ENCODE results near the gene CAMKV.

CAMKV gene

GRCh38 chr3:49902511-49903345 is 33.0 kb upstream of the CAMKV start:
- Mint-ChIP-seq H3K36me3 (no peaks in the 10 kb centered on the region), H3K4me3 (no peak overlapping the region), H3K27me3 (no peaks in the 10 kb centered on the region), H3K27ac (no peak overlapping the region), H3K4me1 (peaks cover 18% of the 10 kb centered on the region), H3K9me3 (no peaks in the 10 kb centered on the region)
- DNase-seq (ENCODE audit: low spot score in 2 of 2), result no peak
- no peak for ATAC-seq (ENCODE audit: low read depth)

GRCh38 chr3:49901366-49902339 is 31.9 kb upstream of the CAMKV start:
- Mint-ChIP-seq H3K27ac (no peak overlapping the region), H3K36me3 (no peaks in the 10 kb centered on the region), H3K4me1 (peaks cover 13% of the 10 kb centered on the region), H3K4me3 (no peak overlapping the region), H3K27me3 (no peaks in the 10 kb centered on the region), H3K9me3 (no peaks in the 10 kb centered on the region)
- ATAC-seq (ENCODE audit: low read depth), result no peak
- no peak for DNase-seq (ENCODE audit: low spot score in 2 of 2)

GRCh38 chr3:49900491-49901153 is 30.9 kb upstream of the CAMKV start:
- DNase-seq (ENCODE audit: low spot score in 2 of 2) (no peak), ATAC-seq (ENCODE audit: low read depth) (no peak)
- no peak overlapping the region for H3K27ac Mint-ChIP-seq
- H3K36me3 Mint-ChIP-seq, result no peaks in the 10 kb centered on the region
- H3K27me3 Mint-ChIP-seq, result no peaks in the 10 kb centered on the region
- no peaks in the 10 kb centered on the region for H3K9me3 Mint-ChIP-seq
- H3K4me1 Mint-ChIP-seq, result peaks cover 7% of the 10 kb centered on the region
- H3K4me3 Mint-ChIP-seq, result no peak overlapping the region

DNA sequence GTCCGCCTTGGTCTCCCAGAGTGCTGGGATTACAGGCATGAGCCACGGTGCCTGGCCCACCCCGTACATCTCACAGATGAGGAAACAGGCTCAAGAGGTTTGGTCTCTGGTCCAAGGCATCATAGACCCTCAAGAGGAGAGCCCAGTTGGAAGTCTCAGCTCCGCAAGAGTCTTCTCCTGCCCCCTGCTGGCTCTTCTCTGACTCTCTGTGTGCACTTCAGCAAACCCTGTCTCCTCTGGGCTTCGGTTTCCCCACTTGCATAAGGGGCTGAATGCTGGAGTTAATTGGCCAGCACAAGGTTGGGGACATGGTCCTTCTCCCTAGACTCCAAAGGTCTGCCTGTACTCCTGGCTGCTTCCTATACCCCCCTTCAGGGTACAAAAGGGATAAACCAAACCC is 30.1 kb upstream of the CAMKV start:
- ATAC-seq (ENCODE audit: low read depth), result no peak
- Mint-ChIP-seq H3K4me3 (no peak overlapping the region), H3K27ac (no peak overlapping the region), H3K27me3 (no peaks in the 10 kb centered on the region), H3K4me1 (peaks cover 4% of the 10 kb centered on the region), H3K9me3 (no peaks in the 10 kb centered on the region), H3K36me3 (no peaks in the 10 kb centered on the region)
- DNase-seq (ENCODE audit: low spot score in 2 of 2), result no peak

DNA sequence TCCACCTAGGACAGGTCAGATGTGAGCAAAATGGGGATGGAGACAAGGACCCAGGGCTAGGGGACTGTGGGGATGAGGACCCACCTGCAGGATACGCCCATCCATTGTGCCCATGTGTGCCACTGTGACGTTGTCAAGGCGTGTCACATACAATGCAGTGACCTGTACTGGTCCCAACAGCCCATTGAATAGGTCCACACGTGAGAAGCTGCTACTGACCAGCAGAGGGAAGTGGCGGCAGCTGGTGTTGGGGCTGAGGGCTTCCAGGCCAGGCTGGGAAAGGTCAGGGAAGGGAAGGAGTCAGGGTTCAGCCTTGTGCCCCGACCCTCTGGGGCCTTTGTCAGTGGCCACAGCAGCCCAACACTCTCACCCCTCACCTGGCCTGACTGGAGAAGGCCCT is 29.3 kb upstream of the CAMKV start:
- Mint-ChIP-seq H3K27me3 (no peaks in the 10 kb centered on the region), H3K36me3 (no peaks in the 10 kb centered on the region), H3K4me3 (no peak overlapping the region), H3K9me3 (no peaks in the 10 kb centered on the region), H3K27ac (no peak overlapping the region), H3K4me1 (peaks cover 2% of the 10 kb centered on the region)
- ATAC-seq (ENCODE audit: low read depth) (no peak), DNase-seq (ENCODE audit: low spot score in 2 of 2) (no peak)

DNA sequence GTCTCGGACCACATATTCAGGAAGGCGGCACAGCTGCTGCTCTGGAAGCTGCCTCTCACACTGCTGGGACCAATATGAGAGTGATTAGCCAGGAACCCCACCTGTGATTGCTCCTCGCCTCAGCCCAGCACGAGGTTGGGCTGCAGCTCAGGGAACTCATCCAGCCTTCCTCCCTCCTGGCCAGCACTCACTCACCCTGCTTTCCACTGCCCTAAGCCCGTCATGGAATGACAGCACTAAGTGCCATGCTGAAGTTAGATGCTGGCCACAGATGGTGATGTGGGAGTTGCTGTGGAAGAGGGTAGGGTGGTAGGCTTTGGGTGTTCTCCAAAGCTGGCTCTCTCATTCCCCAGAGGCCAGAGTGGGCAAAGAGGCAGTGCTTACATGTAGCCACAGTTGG is 26.6 kb upstream of the CAMKV start:
- H3K9me3 Mint-ChIP-seq, result no peaks in the 10 kb centered on the region
- no peak overlapping the region for H3K27ac Mint-ChIP-seq
- H3K4me1 Mint-ChIP-seq, result no peaks in the 10 kb centered on the region
- H3K27me3 Mint-ChIP-seq, result no peaks in the 10 kb centered on the region
- no peak for ATAC-seq (ENCODE audit: low read depth)
- DNase-seq (ENCODE audit: low spot score in 2 of 2), result no peak
- H3K36me3 Mint-ChIP-seq, result no peaks in the 10 kb centered on the region
- no peak overlapping the region for H3K4me3 Mint-ChIP-seq

DNA sequence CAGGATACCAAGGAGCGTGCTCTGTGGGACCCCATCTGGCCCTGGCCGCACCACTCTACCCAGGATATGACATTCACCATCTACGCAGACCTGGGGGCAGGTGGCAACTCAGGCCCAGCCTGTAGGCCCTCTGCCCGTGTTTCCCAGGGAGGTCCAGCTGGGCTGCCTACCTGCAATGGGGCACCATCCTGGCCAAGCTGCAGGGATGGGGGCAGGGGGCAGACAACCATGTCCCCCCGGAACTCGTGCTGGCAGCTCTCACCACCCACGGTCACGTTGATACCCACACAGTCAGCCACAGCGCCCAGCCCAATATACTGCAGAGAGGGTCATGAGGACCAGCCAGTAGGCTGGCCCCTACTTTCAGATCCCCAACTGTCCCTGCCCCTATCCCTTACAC is 26.1 kb upstream of the CAMKV start:
- H3K9me3 Mint-ChIP-seq, result no peaks in the 10 kb centered on the region
- H3K27me3 Mint-ChIP-seq, result no peaks in the 10 kb centered on the region
- DNase-seq (ENCODE audit: low spot score in 2 of 2) (no peak), ATAC-seq (ENCODE audit: low read depth) (no peak)
- H3K36me3 Mint-ChIP-seq, result no peaks in the 10 kb centered on the region
- no peak overlapping the region for H3K27ac Mint-ChIP-seq
- H3K4me1 Mint-ChIP-seq, result no peaks in the 10 kb centered on the region
- H3K4me3 Mint-ChIP-seq, result no peak overlapping the region

- no peaks in the 10 kb centered on the region for H3K27me3 Mint-ChIP-seq
- no peaks in the 10 kb centered on the region for H3K9me3 Mint-ChIP-seq
- no peak for ATAC-seq (ENCODE audit: low read depth)
- no peaks in the 10 kb centered on the region for H3K36me3 Mint-ChIP-seq
- DNase-seq (ENCODE audit: low spot score in 2 of 2), result no peak
- no peak overlapping the region for H3K27ac Mint-ChIP-seq
- H3K4me3 Mint-ChIP-seq, result no peak overlapping the region
- no peaks in the 10 kb centered on the region for H3K4me1 Mint-ChIP-seq
Measured at GRCh38 chr3:49889296-49889695, 19.6 kb upstream of the CAMKV start.

GRCh38 chr3:49886922-49887265 is 17.2 kb upstream of the CAMKV start:
- H3K27me3 Mint-ChIP-seq, result no peaks in the 10 kb centered on the region
- no peaks in the 10 kb centered on the region for H3K36me3 Mint-ChIP-seq
- H3K27ac Mint-ChIP-seq, result no peak overlapping the region
- DNase-seq (ENCODE audit: low spot score in 2 of 2) (no peak), ATAC-seq (ENCODE audit: low read depth) (no peak)
- H3K4me3 Mint-ChIP-seq, result no peak overlapping the region
- H3K4me1 Mint-ChIP-seq, result no peaks in the 10 kb centered on the region
- no peaks in the 10 kb centered on the region for H3K9me3 Mint-ChIP-seq

DNA sequence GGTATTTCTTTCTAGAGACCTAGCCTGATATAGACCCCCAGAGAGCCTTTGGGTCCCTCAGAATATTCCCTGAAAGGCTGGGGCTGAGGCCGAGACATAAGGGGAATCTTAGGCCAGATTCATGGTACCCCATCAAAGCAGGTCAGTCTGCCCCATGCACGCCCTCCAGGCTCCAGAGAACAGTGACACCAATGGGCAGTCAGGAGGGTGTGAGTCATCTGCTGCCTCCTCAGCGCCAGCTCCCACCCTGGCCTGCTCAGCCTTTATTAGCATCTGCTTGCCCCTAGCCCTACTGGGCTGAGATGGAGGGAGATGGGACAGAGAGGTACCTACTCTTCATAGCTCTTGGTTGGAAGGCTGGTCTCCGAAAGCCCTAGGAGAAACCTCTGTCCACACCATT is 14.3 kb upstream of the CAMKV start:
- Mint-ChIP-seq H3K36me3 (no peaks in the 10 kb centered on the region), H3K27me3 (peaks cover 3% of the 10 kb centered on the region), H3K9me3 (no peaks in the 10 kb centered on the region), H3K4me3 (no peak overlapping the region), H3K4me1 (no peaks in the 10 kb centered on the region), H3K27ac (no peak overlapping the region)
- no peak for ATAC-seq (ENCODE audit: low read depth)
- no peak for DNase-seq (ENCODE audit: low spot score in 2 of 2)

GRCh38 chr3:49882166-49882565 is 12.5 kb upstream of the CAMKV start:
- no peak overlapping the region for H3K27ac Mint-ChIP-seq
- ATAC-seq (ENCODE audit: low read depth) (no peak), DNase-seq (ENCODE audit: low spot score in 2 of 2) (no peak)
- H3K9me3 Mint-ChIP-seq, result no peaks in the 10 kb centered on the region
- H3K4me3 Mint-ChIP-seq, result no peak overlapping the region
- H3K36me3 Mint-ChIP-seq, result no peaks in the 10 kb centered on the region
- H3K4me1 Mint-ChIP-seq, result no peaks in the 10 kb centered on the region
- peaks cover 3% of the 10 kb centered on the region for H3K27me3 Mint-ChIP-seq

GRCh38 chr3:49880581-49881315 is 11.0 kb upstream of the CAMKV start:
- no peak overlapping the region for H3K4me3 Mint-ChIP-seq
- H3K9me3 Mint-ChIP-seq, result no peaks in the 10 kb centered on the region
- no peaks in the 10 kb centered on the region for H3K36me3 Mint-ChIP-seq
- H3K4me1 Mint-ChIP-seq, result no peaks in the 10 kb centered on the region
- DNase-seq (ENCODE audit: low spot score in 2 of 2) (no peak), ATAC-seq (ENCODE audit: low read depth) (no peak)
- H3K27me3 Mint-ChIP-seq, result peaks cover 6% of the 10 kb centered on the region
- H3K27ac Mint-ChIP-seq, result no peak overlapping the region

- H3K36me3 Mint-ChIP-seq, result no peaks in the 10 kb centered on the region
- DNase-seq (ENCODE audit: low spot score in 2 of 2), result no peak
Measured at GRCh38 chr3:49879721-49880120, 10.0 kb upstream of the CAMKV start.

More at GRCh38 chr3:49879721-49880120, 10.0 kb upstream of the CAMKV start:
- no peaks in the 10 kb centered on the region for H3K9me3 Mint-ChIP-seq
- peaks cover 6% of the 10 kb centered on the region for H3K27me3 Mint-ChIP-seq
- H3K4me3 Mint-ChIP-seq, result no peak overlapping the region
- H3K4me1 Mint-ChIP-seq, result no peaks in the 10 kb centered on the region
- no peak overlapping the region for H3K27ac Mint-ChIP-seq
- ATAC-seq (ENCODE audit: low read depth), result no peak

Measured in memory B cell (primary cell).